Fibroblast of skin of back (primary cell): ENCODE measurements around the gene DNAL4.

Source experiments
- DNase-seq: peaks from one replicate; pipeline ENCODE4 v3.0.0-alpha.2; 2013

DNAL4 gene

DNA sequence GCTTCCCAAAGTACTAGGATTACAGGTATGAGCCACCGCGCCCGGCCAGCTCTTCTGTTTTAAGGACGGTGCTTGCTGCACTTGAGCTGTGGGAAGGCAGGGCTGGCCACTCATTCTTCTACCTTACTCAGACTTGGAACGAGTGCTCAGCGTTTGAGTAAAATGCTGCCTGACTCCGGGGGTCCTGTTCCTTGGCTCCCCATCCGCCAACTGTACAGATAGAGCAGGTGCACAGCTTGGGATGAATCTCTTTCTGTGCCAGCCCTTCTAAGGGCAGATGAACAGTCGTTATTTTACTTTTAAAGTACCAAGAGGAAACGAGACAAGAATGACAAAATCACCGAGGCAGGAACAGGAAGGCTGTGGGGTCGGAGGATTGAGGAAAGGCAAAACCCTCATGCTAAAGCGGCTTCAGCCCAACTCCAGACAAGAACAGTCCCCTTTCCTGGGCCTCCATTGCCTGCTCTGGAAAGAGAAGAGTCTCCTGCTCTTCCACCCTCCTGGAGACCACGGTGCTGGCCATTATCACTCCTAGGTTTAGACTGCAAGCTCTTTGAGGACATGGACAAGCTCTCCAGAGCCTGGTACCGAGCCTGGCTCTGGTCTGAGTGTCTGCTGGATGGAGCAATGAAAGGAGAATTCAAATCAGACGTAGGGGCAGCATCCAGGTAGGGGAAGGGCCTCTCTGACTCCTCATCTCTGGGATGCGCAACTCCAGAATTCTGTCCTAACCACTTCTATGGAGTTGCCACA, 37.1 kb downstream of the DNAL4 start:
- no peak for DNase-seq

DNA sequence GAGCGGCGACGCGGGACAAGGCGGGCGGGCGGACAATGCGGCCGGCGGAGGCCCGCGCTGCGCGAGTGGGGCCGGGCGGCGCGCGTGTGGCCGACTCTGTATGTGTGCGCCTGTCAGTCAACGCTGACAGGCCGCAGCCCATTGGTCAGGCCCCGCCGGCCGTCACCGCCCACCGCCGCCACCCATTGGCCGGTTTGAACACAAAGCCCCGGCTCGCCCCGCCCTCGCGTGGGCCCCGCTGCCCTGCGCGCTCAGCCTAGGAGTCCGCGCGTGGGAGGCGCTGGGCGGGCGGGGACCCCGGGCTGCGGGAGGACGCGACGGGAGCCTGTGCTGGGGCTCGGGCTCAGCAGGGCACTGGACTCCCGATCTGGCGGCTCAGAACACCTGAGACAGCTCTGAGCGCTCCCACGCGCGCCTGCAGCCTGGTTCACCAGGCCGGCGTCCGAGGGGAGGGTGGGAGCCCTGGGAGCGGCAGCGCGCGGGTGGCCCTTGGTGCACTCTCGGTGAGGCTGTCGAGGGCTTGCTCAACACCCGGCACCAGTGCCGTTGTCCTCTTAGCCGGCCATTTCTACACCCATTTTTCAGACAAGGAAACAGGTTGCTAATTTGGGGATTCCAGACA, 37.9 kb downstream of the DNAL4 start, which contains the start of gene SUN2:
SUN2 (minus strand) TSS at position 88 of the 622 bp plus-strand sequence. CDS start 3,370 bp downstream, outside the sequence.
- peak; percentile 83 for DNase-seq

DNA sequence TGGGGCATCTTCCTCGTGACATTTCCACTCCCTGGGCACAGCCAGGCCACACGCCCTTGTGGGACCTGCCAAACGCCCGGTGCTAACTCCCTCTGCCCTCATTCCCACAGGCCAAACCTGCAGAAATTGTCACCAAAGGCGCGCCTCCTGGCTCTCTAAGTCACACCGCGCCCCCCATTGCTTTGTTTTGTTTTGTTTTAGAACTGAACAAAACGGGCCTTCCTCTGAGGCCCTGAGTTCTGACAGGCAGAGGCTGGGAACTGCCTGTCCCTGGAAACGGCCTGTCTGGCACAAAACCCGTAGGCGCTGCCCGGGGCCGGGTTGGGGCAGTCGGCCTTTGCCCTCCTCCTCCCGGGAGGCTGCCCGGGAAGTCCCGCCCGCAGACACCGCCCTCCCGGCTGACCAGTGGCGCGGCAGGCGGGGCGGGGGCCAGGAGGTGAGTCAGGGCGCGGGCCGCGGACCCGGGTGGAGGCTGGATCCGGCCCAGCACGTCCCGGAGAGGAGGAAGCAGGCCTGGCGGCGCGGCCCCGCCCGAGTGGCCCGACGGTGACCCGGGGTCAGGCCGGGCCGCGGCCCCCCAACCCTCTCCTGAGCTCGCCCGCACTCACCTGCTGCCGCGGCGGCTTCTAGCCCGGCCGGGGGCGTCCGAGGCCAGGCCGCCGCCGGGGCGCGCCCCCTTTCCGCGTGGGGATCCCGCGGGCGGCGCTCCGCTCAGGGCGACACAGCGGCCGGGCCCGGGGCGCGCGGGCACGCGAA, 38.6 kb downstream of the DNAL4 start:
- peak; percentile 73 for DNase-seq

DNA sequence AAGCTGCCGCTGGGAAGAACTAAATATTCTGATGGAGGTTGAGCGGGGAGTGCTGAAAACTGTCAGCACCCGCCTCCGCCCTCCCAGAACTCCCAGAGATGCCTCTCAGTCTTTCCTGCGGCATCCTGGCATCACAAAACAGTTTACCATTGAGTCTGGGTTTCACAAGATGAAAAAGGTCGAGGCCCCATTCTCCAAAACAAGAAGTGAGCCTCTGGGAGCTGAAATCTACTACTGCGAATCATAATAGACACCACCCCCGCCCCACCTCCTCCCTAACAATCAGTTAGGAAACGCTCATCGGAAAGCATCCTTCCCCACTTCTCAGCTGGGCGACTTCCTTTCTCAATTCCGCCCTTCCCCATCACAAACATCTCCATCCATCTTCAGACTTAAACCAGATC, 39.2 kb downstream of the DNAL4 start:
- peak; percentile 50 for DNase-seq

DNA sequence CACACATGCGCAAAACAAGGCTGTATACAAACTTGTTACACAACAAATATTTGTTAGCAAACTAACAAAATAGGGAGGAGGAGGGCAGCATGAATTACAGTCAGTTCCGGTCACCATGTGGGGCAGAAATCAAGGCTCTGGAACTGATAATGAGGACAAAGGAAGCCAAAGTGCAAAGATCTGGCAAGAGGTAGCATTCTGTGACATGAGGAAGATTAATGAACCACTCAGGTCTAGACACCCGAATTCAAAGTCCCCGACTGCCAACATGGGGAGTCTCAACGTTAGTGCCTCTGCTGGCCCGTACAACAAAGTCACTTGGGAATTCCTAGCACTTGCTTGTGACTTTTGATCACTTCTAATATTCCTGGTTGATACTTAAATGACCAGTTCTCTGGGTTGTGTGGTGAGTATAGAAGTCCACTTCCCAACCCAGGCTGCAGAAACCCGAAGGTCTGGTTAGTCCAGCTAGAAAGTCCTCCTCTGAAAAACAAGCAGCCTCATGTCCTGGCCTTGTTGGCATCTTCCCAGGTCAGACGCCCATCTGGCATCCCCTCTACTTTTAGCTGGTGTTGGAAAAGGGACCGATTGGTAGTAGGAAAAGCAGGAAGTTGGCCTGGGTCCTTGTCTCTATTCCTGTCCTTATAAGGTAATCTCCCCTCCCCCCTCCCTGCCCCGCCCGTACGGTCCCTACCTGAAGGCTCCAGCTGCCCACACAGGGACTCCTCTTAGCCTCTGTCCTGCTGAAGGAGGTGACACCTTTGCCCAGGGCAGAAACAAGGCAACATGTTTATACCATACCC, 39.8 kb downstream of the DNAL4 start:
- peak; percentile 77 for DNase-seq

DNA sequence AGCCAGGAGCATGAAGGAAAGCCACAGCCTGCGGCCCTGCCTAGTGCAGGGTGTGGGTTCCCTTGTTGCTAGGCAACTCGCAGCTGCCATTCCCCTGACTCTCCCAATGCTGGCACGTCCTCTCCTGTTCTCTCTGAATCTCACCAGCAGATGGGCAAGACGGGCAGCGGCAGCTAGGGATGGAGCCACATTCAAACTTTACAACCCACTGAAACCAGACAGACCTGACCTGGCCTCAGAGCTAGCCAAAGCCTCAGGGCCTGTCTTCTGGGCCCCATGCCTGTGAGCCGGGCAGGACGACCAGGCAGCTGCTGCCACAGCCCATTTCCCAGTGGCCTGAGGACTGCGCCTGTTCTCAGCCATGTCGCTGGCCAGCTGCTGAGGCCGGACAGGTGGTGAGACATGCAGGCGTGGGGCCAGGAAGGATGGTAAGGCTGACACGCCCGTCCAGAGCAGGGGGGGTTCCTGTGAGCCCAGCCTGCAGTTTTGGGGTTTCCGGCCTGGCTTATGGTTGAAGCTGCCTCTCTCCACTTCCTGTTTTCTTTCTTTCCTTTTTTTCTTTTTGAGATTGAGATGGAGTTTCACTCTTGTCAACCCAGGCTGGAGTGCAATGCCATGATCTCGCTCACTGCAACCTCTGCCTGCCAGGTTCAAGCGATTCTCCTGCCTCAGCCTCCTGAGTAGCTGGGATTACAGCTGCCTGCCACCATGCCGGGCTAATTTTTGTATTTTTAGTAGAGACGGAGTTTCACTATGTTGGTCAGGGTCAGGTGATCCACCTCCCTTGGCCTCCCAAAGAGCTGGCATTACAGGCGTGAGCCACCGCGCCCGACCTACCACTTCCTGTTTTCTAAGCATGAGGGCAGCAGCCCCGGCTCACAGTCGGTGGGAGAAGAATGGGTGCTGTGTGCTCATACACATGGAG, 42.3 kb downstream of the DNAL4 start:
- no peak for DNase-seq

DNA sequence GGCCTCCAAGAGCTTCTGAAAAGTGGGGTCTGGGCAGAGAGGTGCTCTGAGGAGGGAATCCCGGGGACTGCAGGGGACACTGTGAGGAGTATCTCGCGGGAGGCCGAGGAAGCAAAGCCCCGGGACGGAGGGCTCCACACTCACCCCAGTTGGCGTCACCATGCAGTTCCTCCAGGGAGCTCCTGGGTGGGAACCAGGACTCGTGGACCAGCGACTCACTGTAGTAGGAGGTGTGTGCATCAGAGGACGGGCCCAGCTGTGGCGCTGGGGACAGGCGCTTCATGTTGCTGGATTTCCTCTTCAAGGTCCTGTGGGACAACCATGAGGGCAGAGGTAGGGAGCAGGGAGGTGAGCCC, 42.9 kb downstream of the DNAL4 start:
- DNase-seq: no peak

DNA sequence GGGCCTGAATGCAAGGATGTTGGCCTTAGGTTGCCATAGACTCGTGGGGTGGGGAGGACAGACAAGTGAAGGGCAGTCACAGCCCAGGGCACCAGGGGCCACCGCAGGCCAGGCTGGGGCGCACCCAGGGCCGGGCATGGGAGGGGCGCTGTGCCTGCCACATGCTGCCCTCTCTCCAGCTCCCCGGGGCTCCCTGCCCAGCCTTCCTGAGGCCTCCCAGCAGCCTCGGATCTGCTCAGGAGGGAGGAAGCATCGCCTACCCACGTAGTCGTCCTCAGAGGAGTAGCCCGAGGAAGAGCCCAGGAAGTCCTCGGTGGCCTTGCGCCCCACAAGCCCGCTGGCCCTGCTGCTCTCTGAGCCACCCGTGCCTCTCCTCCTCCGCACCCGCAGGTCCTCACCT, 43.3 kb downstream of the DNAL4 start:
- no peak for DNase-seq

DNA sequence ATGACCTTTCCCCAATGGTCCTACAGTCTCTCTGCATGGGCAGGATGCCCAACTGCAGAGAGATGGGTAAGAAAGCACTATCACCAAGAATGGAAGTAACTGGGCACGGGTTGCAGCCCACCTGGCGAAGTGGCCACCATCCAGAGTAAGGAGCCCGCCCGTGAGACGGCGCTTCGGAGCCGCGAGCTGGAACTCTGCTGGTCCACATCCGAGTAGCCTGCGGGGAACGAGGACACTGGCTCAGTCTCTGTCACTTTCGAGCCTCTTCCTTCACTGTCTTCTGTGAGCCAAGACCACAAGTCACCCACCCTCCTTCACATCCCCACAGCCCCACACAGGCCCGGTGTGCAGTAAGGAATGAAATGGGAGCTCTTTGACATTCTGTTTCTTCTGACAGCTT, 43.8 kb downstream of the DNAL4 start:
- DNase-seq: no peak

DNA sequence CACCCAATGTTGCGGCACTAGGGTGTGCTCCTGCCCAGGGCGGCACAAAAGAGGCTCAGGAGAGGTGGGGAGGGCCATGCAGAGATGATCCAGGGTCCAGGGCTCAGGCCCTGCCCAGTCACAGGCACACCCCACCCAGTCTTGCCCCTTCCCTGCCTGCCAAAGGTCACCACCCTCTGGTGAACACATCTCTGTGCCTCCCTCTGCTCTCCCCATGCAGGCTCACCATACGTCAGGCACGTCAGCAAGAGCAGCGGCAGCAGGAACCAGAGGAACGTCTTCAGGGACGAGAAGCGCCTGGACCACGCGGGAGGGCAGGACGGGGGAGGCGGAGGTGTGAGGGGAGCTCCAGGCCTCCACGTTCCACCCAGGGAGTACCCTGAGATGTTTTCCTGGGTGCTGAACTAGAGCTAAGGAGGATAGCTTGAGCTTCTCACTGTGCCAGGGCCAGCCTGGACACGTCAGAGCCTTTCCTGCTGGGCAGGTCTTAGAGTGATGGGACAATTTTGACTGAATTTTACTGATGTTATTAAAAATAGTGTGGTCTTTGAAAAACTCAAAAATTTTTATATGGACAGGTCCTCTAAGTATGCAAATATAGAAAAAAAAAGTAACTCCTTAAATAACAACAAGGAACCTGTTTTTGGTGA, 45.3 kb downstream of the DNAL4 start:
- DNase-seq: no peak

DNA sequence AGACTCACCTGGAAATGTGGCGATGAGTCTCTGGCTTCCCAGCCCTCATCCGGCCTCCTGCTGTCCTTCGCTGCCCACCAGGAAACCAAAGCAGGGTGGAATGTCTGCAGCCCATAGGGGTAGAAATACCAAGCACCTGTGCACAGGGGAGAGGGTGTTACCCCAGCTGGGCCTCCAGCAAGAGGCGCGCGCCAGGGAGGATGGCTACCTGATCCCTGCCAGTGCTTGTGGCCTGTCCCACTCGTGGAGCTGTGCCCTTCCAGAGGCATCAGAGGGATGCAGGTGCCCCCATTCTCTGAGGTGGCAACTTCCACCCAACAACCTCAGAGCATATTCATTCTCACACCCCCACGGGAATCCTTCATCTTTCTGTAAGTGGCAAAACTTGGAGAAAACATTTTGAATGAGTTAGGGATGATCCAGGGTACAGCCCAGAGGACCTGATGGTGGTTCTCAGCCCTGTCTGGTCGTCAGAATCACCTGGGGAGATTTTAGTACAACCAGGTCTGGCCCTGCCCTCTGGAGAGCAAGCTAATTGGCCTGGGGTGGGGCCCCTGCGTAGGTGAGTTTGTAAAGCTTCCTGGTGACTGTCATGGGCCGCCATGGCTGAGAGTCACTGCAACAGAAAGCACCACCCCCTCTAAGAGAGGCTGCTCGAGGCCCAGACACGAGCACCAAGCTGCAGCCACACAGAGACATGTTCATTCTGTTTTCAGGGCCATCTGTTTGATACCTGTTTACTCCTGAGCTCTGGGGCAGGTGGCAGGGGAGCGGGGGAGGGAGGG, 48.1 kb downstream of the DNAL4 start:
- DNase-seq: no peak

DNA sequence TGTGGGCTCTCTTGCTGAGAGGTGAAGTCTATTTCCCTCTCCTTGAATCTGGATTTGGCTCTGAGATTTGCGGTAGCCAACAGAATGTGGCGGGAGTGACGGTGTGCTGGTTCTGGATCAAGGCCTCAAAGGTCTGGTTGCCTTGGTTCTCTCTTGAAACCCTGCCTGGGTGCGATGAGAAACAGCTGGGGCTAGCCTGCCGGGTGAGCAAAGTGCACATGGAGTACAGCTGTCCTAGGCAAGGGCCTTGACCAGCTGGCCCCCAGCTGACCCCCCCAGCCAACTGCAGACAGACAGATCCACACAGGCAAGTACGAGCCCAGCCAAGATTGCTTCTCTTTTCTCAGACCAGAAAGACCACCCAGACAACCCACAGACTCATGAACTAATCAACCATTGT, 49.0 kb downstream of the DNAL4 start:
- no peak for DNase-seq

DNA sequence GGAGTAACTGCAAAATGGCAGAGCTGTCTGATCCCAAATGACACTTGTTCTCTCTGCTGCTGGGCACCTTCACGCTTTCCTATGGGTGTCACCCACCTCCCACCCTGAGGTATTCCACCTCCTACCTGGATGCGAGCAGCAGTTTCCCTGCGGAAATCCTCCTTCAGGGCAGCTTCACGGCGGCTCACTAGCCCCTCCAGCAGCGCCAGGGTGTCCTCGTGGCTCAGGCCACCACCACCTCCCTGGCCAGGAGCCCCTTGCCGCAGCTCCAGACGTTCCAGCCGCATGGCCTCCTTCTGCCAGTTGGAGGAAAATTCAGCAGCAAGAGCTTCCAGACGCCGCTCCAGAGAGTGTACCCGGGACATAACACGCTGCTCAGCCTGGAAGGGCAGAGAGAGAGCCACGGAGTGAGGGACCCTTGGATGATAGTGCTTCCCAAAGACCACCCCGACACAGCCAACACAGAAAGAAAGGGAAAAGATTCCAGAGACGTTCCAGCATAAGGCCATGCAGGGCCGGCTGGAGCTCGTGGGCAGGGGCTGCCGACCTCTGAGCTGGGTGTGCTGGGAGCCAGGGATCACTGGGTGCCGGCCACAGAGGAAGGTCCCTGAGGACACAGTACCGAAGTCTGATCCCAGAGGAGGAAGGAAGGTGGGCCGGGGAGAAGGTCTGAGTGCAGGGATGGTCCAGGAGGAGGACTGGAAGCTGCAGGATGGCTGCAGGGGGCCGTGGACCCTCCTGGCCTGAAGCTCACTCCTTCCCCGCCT, 51.6 kb downstream of the DNAL4 start:
- DNase-seq: no peak

DNA sequence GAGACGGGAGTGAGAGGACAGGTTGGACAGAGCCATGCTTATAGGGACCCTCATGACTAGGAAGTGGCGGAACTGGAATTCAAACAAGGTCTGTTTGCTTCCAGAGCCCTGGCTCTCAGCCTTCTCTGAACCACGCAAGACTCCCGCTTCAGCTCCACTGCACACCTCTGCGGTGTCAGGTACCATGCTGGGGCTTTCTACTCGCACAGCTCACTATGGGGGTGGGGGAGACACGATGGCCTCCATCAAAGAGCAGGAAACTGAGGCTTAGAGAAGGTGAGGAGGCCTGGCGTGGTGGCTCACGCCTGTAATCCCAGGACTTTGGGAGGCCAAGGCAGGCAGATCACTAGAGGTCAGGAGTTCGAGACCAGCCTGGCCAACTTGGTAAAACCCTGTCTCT, 52.4 kb downstream of the DNAL4 start:
- no peak for DNase-seq

DNA sequence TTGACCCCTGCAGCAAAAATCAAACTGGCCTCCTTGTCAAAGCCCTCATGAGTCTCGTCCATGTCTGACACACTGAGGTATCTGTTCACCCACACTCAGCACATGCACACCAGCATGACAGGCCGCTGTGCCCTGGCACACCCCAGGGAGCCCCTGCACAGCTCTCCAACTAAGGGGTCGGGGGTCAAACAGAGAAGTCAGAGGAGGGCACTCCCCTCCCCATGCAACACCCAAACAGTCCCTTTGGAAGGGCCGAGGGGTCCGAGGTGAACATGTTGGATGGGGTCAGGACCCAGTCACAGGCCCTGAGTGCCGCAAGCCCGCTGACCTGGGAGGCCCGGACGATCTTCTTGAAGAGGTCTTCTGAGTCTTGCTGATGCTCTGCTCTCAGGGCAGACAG, 52.8 kb downstream of the DNAL4 start:
- no peak for DNase-seq

DNA sequence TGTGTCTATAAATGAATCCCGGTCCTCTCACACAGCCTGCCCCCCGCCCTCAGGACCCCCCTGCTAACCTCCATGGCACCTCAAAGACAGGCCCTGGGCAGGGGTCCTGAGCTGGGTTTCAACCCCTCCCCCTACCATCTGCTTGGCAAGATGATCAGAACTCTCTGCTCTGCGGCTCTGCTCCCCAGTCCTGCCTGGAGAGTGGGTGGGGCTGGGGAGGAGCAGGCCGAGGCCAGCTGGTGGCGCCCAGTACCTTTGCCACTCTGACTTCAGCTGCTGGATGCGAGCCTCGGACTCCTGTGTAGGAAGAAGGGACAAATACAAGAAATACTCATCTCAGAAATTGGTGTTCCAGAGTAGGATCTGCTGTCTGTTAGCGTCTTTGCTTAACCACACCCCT, 53.2 kb downstream of the DNAL4 start:
- no peak for DNase-seq

DNA sequence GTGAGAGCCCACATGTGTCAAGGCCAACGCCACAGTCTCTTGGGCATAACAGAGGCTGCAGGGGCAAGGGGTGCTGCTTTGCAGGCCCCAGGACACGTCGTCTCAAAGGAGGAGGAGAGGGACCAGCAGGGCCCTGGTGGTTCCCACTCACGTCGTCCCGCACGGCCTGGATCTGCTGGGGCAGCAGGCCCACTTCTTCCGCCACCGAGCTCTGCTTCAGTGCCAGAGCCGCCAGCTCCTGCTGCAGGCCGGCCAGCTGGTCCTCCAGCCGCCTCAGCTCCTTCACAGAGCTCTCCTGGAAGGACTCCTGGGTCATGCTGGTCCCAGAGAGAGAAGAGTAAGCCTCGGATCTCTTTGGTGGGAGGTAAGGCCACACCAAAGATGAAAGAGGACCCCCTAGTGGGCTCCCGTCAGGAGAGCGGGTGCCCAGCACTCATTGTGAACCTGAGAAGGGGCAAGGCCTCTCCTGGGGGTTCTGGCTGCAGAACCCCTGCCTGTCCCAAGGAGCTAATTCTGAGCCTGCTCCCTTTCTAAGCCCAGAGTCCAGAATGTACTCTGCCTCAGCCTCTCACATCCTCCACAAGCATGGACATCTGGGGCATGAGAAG, 53.7 kb downstream of the DNAL4 start:
- no peak for DNase-seq

DNA sequence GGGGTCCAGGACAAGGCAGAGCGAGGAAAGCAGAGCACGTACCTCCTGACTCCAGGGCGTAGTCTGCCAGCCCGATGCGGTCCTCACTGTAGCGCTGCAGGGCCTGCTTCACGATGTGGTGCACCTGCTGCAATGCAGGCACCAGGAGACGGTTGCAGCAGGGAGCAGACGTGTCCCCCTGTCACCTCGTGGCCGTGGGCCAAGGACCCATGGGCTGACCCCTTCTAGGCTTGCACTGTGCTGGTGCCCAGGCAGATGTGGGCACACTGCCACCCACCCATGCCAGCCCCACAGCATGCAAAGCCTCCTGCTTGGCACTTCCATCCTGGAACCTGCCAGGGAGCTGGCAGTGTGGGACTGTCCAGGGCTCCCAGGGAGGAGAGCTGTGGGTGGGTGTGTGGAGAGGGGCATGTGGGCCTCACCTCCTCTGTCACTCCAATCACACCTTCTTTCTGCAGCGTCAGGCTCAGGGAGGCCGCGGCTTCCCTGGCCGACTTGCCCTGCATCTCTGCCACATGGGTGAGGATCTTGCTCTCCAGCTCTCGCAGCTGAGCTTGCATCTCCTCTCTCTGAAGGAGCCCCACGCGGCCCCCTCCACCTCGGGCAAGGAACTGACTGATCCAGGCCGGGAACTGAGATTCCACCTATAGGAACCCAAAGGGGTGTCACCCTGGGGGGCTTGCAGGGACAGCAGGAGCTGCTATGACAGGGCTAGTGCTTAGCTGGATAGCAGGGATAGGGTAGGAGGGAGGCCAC, 54.5 kb downstream of the DNAL4 start:
- no peak for DNase-seq
